B cell (primary cell): Measurements from ENCODE around the gene ACVR1.

Source experiments
- EZH2 ChIP-seq: IDR thresholded peaks from 2 replicates; pipeline ENCODE4 v1.6.1; 2012; ENCODE audit warnings: borderline replicate concordance, low read depth, mild to moderate bottlenecking, moderate library complexity, low read length; ENCODE audit not compliant: insufficient read depth, poor library complexity, severe bottlenecking
- TF ChIP-seq, protein P1 (sequence below): fragments of 200-600 bp; IDR thresholded peaks from one replicate; pipeline ENCODE4 v1.8.0; 2022; ENCODE audit warnings: antibody characterized with exemption, mild to moderate bottlenecking

DNA sequence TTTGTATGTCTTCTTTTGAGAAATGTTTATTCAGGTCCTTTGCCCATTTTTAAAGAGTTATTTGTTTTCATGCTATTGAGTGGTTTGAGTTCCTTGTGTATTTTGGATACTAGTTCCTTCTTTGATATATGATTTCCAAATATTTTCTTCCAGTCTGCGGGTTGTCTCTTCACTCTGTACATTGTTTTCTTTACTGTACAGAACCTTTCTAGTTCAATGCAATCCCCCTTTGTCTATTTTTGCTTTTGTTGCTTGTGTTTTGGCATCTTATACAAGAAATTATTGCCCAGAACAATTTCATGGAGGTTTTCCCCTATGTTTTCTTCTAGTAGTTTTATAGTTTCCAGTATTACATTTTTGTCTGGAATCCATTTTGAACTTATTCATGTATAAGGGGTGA lies 185.0 kb downstream of the ACVR1 start:
- TF ChIP-seq, protein P1, sequence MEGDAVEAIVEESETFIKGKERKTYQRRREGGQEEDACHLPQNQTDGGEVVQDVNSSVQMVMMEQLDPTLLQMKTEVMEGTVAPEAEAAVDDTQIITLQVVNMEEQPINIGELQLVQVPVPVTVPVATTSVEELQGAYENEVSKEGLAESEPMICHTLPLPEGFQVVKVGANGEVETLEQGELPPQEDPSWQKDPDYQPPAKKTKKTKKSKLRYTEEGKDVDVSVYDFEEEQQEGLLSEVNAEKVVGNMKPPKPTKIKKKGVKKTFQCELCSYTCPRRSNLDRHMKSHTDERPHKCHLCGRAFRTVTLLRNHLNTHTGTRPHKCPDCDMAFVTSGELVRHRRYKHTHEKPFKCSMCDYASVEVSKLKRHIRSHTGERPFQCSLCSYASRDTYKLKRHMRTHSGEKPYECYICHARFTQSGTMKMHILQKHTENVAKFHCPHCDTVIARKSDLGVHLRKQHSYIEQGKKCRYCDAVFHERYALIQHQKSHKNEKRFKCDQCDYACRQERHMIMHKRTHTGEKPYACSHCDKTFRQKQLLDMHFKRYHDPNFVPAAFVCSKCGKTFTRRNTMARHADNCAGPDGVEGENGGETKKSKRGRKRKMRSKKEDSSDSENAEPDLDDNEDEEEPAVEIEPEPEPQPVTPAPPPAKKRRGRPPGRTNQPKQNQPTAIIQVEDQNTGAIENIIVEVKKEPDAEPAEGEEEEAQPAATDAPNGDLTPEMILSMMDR = no peak
- TF ChIP-seq EZH2 = no peak
